HEK293T (cell line): ENCODE measurements around the gene IGF2BP2.
A peak's percentile ranks its signal among the peaks of the same experiment; 100 is the strongest.

Experiments used
- CTCF ChIA-PET: fragments of 350-600 bp; formaldehyde crosslinking; extraction: SDS; loops from one replicate; lab custom pipeline; 2021; ENCODE audit warnings: antibody characterized with exemption, inconsistent platforms; lab: Yijun Ruan, JAX
- POLR2A ChIA-PET: fragments of 350-600 bp; formaldehyde crosslinking; extraction: SDS; loops from one replicate; lab custom pipeline; 2020; ENCODE audit warnings: antibody characterized with exemption, inconsistent platforms; lab: Yijun Ruan, JAX
- DNase-seq: peaks from one replicate; pipeline ENCODE4 v3.0.0; 2012; ENCODE audit warnings: mixed read lengths; ENCODE audit errors: extremely low spot score
- ARNT ChIP-seq: fragments of 450-650 bp; IDR thresholded peaks from 2 replicates; pipeline ENCODE4 v1.6.1; 2017; ENCODE audit warnings: mild to moderate bottlenecking
- BHLHE40 ChIP-seq: fragments of 450-650 bp; IDR thresholded peaks from 2 replicates; pipeline ENCODE4 v1.6.1; 2016; ENCODE audit warnings: mild to moderate bottlenecking, moderate library complexity, borderline replicate concordance
- CTBP1 ChIP-seq: fragments of 450-650 bp; IDR thresholded peaks from 2 replicates; pipeline ENCODE4 v1.6.1; 2016; ENCODE audit warnings: borderline replicate concordance
- ELF4 ChIP-seq: fragments of 450-650 bp; IDR thresholded peaks from 2 replicates; pipeline ENCODE4 v1.6.1; 2017; ENCODE audit warnings: antibody characterized with exemption
- FOXA1 ChIP-seq: fragments of 450-650 bp; IDR thresholded peaks from 2 replicates; pipeline ENCODE4 v1.6.1; 2016; ENCODE audit warnings: mild to moderate bottlenecking
- FOXK2 ChIP-seq: fragments of 450-650 bp; IDR thresholded peaks from 2 replicates; pipeline ENCODE4 v1.6.1; 2016; ENCODE audit warnings: mild to moderate bottlenecking
- FOXM1 ChIP-seq: fragments of 450-650 bp; IDR thresholded peaks from 2 replicates; pipeline ENCODE4 v1.6.1; 2017; ENCODE audit warnings: mild to moderate bottlenecking, borderline replicate concordance
- HDGF ChIP-seq: fragments of 450-650 bp; IDR thresholded peaks from 2 replicates; pipeline ENCODE4 v1.6.1; 2017; ENCODE audit warnings: antibody characterized with exemption, borderline replicate concordance
- L3MBTL2 ChIP-seq: fragments of 450-650 bp; conservative IDR thresholded peaks from 2 replicates; pipeline ENCODE4 v1.6.1; 2016; ENCODE audit warnings: mild to moderate bottlenecking
- LEF1 ChIP-seq: fragments of 450-650 bp; IDR thresholded peaks from 2 replicates; pipeline ENCODE4 v1.6.1; 2017; ENCODE audit warnings: mild to moderate bottlenecking, borderline replicate concordance
- NFRKB ChIP-seq: fragments of 450-650 bp; IDR thresholded peaks from 2 replicates; pipeline ENCODE4 v1.6.1; 2016; ENCODE audit warnings: mild to moderate bottlenecking, moderate library complexity
- SP1 ChIP-seq: fragments of 450-650 bp; IDR thresholded peaks from 2 replicates; pipeline ENCODE4 v1.6.1; 2017
- SUZ12 ChIP-seq: fragments of 450-650 bp; IDR thresholded peaks from 2 replicates; pipeline ENCODE4 v1.6.1; 2016; ENCODE audit warnings: mild to moderate bottlenecking
- TARDBP ChIP-seq: fragments of 450-650 bp; IDR thresholded peaks from 2 replicates; pipeline ENCODE4 v1.6.1; 2016
- ZNF384 ChIP-seq: fragments of 450-650 bp; IDR thresholded peaks from 2 replicates; pipeline ENCODE4 v1.6.1; 2016
- TF ChIP-seq, protein P1 (sequence below): fragments of 450-650 bp; IDR thresholded peaks from 2 replicates; pipeline ENCODE4 v1.6.1; 2016

Gene IGF2BP2

DNA sequence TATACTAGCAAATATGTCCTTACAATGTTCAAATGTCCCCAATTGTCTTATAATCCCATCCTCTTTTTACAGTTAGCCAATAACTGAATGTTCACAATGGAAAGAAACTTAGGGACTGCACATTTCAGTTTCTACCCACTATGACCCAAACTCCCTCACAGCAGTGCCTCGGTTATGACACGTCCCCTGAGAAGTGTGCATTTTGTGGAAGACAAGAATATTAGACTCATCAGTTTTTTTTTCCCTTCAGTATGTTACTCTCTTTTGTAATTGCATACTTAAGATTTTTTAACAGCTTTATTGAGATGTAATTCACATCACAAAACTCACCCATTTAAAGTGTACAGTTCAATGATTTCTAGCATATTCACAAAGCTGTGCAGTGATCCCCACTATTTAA, 64.8 kb downstream of the IGF2BP2 start:
- no peak for DNase-seq
- ChIA-PET CTCF (interaction anchor here (0.6 kb wide), 1 partner anchor 14 kb away, joined by 6 read pairs; no protein-coding TSS in a partner anchor), POLR2A (interaction anchor here (1.4 kb wide), 1 partner anchor 176 kb away, joined by 3 read pairs; no protein-coding TSS in a partner anchor)
- TF ChIP-seq BHLHE40, result no peak
- no peak for TF ChIP-seq NFRKB
- no peak for TF ChIP-seq FOXK2
- no peak for TF ChIP-seq LEF1
- TF ChIP-seq ZNF384, result no peak
- no peak for TF ChIP-seq HDGF
- no peak for TF ChIP-seq ARNT
- no peak for TF ChIP-seq L3MBTL2
- TF ChIP-seq SP1, result no peak
- TF ChIP-seq ELF4, result no peak
- TF ChIP-seq, protein P1, sequence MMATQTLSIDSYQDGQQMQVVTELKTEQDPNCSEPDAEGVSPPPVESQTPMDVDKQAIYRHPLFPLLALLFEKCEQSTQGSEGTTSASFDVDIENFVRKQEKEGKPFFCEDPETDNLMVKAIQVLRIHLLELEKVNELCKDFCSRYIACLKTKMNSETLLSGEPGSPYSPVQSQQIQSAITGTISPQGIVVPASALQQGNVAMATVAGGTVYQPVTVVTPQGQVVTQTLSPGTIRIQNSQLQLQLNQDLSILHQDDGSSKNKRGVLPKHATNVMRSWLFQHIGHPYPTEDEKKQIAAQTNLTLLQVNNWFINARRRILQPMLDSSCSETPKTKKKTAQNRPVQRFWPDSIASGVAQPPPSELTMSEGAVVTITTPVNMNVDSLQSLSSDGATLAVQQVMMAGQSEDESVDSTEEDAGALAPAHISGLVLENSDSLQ, result no peak
- no peak for TF ChIP-seq TARDBP
- TF ChIP-seq SUZ12, result no peak
- TF ChIP-seq FOXA1, result no peak
- no peak for TF ChIP-seq CTBP1
- no peak for TF ChIP-seq FOXM1

DNA sequence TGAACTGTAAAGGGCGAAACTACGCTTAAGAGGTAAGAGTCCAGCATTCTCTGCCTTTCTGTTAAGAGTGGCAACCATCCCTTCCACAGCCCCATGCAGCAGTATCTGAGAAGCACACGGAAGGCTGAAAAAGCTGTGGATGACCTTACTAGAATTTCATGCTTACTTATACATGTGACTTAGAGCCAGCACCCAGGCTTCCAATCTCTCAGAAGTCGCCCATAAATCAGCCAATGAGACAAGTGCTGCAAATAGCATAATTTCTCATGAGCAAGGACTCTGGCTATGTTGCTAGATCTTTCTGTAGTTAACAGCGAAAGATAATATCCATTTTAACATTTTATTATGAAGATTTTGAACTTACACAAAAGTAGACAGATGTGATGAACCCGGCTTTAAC, 65.3 kb downstream of the IGF2BP2 start:
- CTCF ChIA-PET, result no interaction called here
- POLR2A ChIA-PET, result interaction anchor here (1.4 kb wide), 1 partner anchor 177 kb away, joined by 3 read pairs; no protein-coding TSS in a partner anchor

DNA sequence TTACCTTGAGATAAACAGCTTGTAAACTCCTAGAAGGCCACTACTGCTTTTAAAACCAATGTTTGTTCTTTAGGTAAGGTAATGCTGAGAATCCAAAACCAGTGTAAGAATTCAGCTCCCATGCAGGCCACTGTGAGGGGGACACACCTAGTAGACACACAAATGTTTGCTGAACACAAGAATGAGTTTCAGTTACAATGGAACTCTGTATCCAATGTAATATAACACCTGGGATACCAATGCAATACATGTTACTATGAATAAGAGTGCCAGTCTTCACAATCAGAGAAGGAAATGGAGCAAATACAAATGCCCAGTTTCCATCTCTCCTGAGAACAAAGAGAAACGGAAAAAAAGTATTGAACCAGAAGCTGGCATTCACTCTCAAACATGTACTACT, 65.9 kb downstream of the IGF2BP2 start:
- ChIA-PET POLR2A (interaction anchor here (1.4 kb wide), 1 partner anchor 177 kb away, joined by 3 read pairs; no protein-coding TSS in a partner anchor), CTCF (interaction anchor here (1.4 kb wide), 1 partner anchor 9 kb away, joined by 7 read pairs; no protein-coding TSS in a partner anchor)

More for the DNA sequence above, 65.3 kb downstream of the IGF2BP2 start:
- TF ChIP-seq, protein P1, result peak; percentile 79
- TF ChIP-seq SP1, result no peak
- TF ChIP-seq BHLHE40, result no peak
- TF ChIP-seq TARDBP, result no peak
- no peak for TF ChIP-seq L3MBTL2
- DNase-seq, result no peak

DNA sequence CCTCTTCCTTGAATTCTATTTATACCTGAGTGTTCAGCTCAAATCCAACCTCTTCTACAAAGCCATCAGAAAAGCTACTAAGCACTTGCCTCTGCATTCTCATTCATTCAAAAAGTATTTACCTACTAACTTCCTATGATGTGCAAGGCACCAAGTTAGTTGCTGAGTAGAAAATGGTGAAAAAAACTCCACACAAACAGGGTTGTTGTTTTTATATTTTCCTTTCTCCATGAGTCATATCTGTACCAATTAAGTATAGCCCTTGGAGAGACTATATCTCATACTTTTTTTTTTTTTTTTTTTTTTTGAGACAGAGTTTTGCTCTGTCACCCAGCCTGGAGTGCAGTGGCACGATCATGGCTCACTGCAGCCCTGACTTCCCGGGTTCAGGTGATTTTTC, 67.7 kb downstream of the IGF2BP2 start:
- CTCF ChIA-PET, result no interaction called here
- POLR2A ChIA-PET, result interaction anchor here (0.8 to 1.6 kb wide), 2 partner anchors 10 to 66 kb away, joined by 3 read pairs; no protein-coding TSS in a partner anchor
- no peak for DNase-seq
- TF ChIP-seq ELF4, result no peak
- no peak for TF ChIP-seq ARNT

More for the DNA sequence above, 65.9 kb downstream of the IGF2BP2 start:
- TF ChIP-seq ARNT (no peak), ELF4 (no peak), SP1 (no peak), SUZ12 (no peak), BHLHE40 (no peak)
- TF ChIP-seq, protein P1, result no peak
- DNase-seq, result no peak

DNA sequence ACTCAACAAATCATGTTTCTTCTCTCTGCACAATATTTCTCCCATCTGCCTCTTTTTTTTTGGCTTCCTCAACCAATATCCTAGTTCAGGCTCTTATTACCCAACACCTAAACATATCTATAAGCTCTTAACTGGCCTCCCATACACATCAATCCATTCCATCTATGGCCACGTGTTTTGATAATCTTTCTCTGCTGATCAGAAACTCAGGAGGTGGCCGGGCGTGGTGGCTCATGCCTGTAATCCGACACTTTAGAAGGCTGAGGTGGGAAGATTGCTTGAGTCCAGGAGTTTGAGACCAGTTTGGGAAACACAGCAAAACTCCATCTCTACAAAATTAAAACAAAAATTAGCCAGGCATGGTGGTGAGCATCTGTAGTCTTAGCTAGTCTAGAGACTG, 68.4 kb downstream of the IGF2BP2 start:
- no peak for DNase-seq
- TF ChIP-seq FOXK2 (no peak), HDGF (no peak), BHLHE40 (no peak), ARNT (no peak), NFRKB (no peak), FOXA1 (no peak), CTBP1 (no peak), ELF4 (no peak), FOXM1 (no peak), ZNF384 (no peak), L3MBTL2 (no peak), SUZ12 (no peak), TARDBP (no peak), SP1 (no peak), LEF1 (no peak)
- TF ChIP-seq, protein P1, result no peak
- POLR2A ChIA-PET, result interaction anchor here (1.6 kb wide), 1 partner anchor 10 kb away, joined by 3 read pairs; no protein-coding TSS in a partner anchor
- CTCF ChIA-PET, result no interaction called here

DNA sequence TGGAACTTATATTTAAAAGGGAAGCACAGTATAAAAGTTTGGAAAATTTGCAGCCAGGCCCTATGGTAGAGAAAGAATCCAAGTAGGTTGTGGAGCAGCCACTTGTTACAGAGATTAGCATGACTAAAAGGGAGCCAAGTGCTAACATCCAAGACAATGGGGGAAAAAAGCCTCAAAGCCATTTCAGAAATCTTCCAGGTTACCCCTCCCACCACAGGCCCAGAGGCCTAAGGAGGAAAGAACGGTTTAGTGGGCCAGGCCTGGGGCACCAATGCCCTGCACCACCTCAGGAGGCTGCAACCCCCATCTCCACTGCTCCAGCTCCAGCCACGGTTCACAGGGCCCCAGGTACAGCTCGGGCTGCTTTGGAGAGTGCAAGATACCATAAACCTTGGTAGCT, 69.9 kb downstream of the IGF2BP2 start:
- ChIA-PET POLR2A (no interaction called here), CTCF (interaction anchor here (0.6 kb wide), 1 partner anchor 95 kb away, joined by 3 read pairs; no protein-coding TSS in a partner anchor)
- no peak for TF ChIP-seq FOXM1
- TF ChIP-seq CTBP1, result no peak
- no peak for TF ChIP-seq ZNF384
- no peak for TF ChIP-seq ELF4
- no peak for TF ChIP-seq L3MBTL2
- no peak for TF ChIP-seq SUZ12
- TF ChIP-seq FOXA1, result no peak
- TF ChIP-seq BHLHE40, result no peak
- no peak for TF ChIP-seq HDGF
- TF ChIP-seq FOXK2, result no peak
- TF ChIP-seq, protein P1, result no peak
- TF ChIP-seq LEF1, result no peak
- TF ChIP-seq TARDBP, result no peak
- TF ChIP-seq SP1, result no peak
- no peak for TF ChIP-seq NFRKB
- TF ChIP-seq ARNT, result no peak
- DNase-seq, result no peak
